ENCODE results near the gene NFILZ.

DNA sequence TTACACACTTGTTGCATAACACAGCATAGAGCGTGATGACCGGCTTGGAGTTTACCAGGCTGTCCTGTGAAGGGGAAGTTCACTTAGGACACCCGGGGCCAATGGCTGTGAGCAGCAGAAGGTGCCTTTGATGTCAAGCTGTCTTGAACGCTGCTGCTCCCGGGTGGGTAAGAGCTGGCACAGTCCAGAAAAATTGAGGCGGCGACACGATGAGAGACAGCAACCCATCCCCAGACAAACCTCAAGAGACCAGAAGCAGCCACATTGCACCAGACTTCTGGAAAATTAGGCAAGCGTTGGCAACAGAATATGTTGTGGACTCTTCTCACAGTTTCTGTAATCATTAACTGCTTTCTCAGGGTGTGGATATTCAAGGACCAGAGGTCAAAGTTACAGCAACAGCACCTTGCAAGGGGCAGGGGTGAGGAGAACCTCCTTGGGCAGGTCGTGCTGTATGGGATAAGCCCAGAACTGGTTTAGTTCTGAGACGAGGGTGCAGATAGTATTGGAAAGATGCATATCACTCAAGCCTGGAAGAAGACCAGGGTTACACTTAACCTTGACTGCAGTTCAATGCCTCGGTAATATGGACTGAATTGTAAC lies 10.1 kb downstream of the NFILZ start:
- TF ChIP-seq, protein P1, sequence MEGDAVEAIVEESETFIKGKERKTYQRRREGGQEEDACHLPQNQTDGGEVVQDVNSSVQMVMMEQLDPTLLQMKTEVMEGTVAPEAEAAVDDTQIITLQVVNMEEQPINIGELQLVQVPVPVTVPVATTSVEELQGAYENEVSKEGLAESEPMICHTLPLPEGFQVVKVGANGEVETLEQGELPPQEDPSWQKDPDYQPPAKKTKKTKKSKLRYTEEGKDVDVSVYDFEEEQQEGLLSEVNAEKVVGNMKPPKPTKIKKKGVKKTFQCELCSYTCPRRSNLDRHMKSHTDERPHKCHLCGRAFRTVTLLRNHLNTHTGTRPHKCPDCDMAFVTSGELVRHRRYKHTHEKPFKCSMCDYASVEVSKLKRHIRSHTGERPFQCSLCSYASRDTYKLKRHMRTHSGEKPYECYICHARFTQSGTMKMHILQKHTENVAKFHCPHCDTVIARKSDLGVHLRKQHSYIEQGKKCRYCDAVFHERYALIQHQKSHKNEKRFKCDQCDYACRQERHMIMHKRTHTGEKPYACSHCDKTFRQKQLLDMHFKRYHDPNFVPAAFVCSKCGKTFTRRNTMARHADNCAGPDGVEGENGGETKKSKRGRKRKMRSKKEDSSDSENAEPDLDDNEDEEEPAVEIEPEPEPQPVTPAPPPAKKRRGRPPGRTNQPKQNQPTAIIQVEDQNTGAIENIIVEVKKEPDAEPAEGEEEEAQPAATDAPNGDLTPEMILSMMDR (IDR thresholded peaks at IDR 0.05; ENCODE audit: control extremely low read depth in 1 of 3, insufficient read depth in 1 of 3, low read depth in 1 of 3, low read length in 3 of 3) = no peak
- no peak for TF ChIP-seq TAF1 (IDR thresholded peaks at IDR 0.05; ENCODE audit: low read depth, low read length)
- no peak for TF ChIP-seq EZH2 (IDR thresholded peaks at IDR 0.05; ENCODE audit: low read depth, low read length, severe bottlenecking)
- no peak for TF ChIP-seq CHD2 (IDR thresholded peaks at IDR 0.05; ENCODE audit: low read length)
- no peak for TF ChIP-seq KDM1A (IDR thresholded peaks at IDR 0.05; ENCODE audit: borderline replicate concordance, low read length)
- TF ChIP-seq, protein P2, sequence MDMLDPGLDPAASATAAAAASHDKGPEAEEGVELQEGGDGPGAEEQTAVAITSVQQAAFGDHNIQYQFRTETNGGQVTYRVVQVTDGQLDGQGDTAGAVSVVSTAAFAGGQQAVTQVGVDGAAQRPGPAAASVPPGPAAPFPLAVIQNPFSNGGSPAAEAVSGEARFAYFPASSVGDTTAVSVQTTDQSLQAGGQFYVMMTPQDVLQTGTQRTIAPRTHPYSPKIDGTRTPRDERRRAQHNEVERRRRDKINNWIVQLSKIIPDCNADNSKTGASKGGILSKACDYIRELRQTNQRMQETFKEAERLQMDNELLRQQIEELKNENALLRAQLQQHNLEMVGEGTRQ (IDR thresholded peaks at IDR 0.05; ENCODE audit: low read length) = no peak
- no peak for TF ChIP-seq SP1 (IDR thresholded peaks at IDR 0.05; ENCODE audit: low read depth, low read length)
- TF ChIP-seq RFX5 (IDR thresholded peaks at IDR 0.05; ENCODE audit: borderline replicate concordance, low read depth, low read length) = no peak
- no peak for TF ChIP-seq POLR2A (IDR thresholded peaks at IDR 0.05; ENCODE audit: control extremely low read depth in 1 of 2, low read depth in 2 of 2, low read length in 2 of 2)
- TF ChIP-seq MAFK (IDR thresholded peaks at IDR 0.05; ENCODE audit: low read depth, low read length) = no peak
- TF ChIP-seq JUND (IDR thresholded peaks at IDR 0.05; ENCODE audit: low read length) = no peak

Measured in H1 (cell line).